Left lobe of liver (tissue), 2 donors: ENCODE measurements around the gene ATP4A. TPM values are rescaled to one million over a fixed set of nuclear protein-coding genes. Genes with fewer than 3 reads are reported as not detected.

Experiments
- ATAC-seq: fragments of 200-7000 bp; cut with Tn5 transposase; one replicate; pipeline ENCODE4 v1.9.1; 2020; ENCODE audit warnings: mild to moderate bottlenecking, moderate library complexity
- DNase-seq: peaks from one replicate; pipeline ENCODE4 v3.0.0-alpha.2; 2020; ENCODE audit warnings: low spot score
- total RNA-seq: library from RNA; stranded (reverse); gene quantifications from one replicate; pipeline ENCODE4 v1.2.1, GENCODE V29; 2021
- donor health status: DM: no; HTN: no; CAD: no; lungs with moderate emphysema.
- donor health status: DM: no; HTN: yes; CAD: no.

ATP4A gene
- total RNA-seq, 1 donor from 2014 or later: not detected

- no peak for DNase-seq
- no peak for ATAC-seq
These were observed 33.9 kb downstream of the ATP4A start for GRCh38 chr19:35529241-35530218.

- no peak for ATAC-seq
- DNase-seq: no peak
These were observed 35.0 kb downstream of the ATP4A start, which contains the start of gene SBSN for GRCh38 chr19:35528218-35529038. SBSN (minus strand) TSS chr19:35528311; CDS start chr19:35528281, 30 bp downstream.

- no peak for ATAC-seq
- DNase-seq: no peak
These were observed 37.6 kb downstream of the ATP4A start for GRCh38 chr19:35525873-35526272.

- ATAC-seq: no peak
- no peak for DNase-seq
These were observed 39.1 kb downstream of the ATP4A start for GRCh38 chr19:35524181-35524837.

GRCh38 chr19:35522745-35523327, 40.6 kb downstream of the ATP4A start:
- DNase-seq (no peak), ATAC-seq (no peak)

- DNase-seq (no peak), ATAC-seq (no peak)
These were observed 42.2 kb downstream of the ATP4A start for GRCh38 chr19:35521124-35521743.

- ATAC-seq (no peak), DNase-seq (no peak)
These were observed 44.2 kb downstream of the ATP4A start for GRCh38 chr19:35519291-35519690.

GRCh38 chr19:35518313-35518712, 45.1 kb downstream of the ATP4A start:
- ATAC-seq (no peak), DNase-seq (no peak)

GRCh38 chr19:35517342-35517741, 46.1 kb downstream of the ATP4A start:
- no peak for ATAC-seq
- no peak for DNase-seq

- DNase-seq: no peak
- no peak for ATAC-seq
These were observed 47.1 kb downstream of the ATP4A start for GRCh38 chr19:35516310-35516709.

GRCh38 chr19:35514282-35514809, 49.1 kb downstream of the ATP4A start:
- DNase-seq (no peak), ATAC-seq (no peak)

- ATAC-seq: no peak
These were observed 49.7 kb downstream of the ATP4A start, which contains the start of gene DMKN for GRCh38 chr19:35513628-35514281. DMKN (minus strand) TSS chr19:35513649; CDS start chr19:35513475, 174 bp downstream.

GRCh38 chr19:35512831-35513627, 50.4 kb downstream of the ATP4A start:
- no peak for ATAC-seq

More at GRCh38 chr19:35513628-35514281, 49.7 kb downstream of the ATP4A start, which contains the start of gene DMKN:
- no peak for DNase-seq

GRCh38 chr19:35511337-35511736, 52.1 kb downstream of the ATP4A start:
- no peak for DNase-seq

More at GRCh38 chr19:35512831-35513627, 50.4 kb downstream of the ATP4A start:
- DNase-seq: no peak

GRCh38 chr19:35510626-35510964, 52.9 kb downstream of the ATP4A start:
- ATAC-seq (no peak), DNase-seq (no peak)

More at GRCh38 chr19:35511337-35511736, 52.1 kb downstream of the ATP4A start:
- ATAC-seq: no peak

GRCh38 chr19:35509861-35510625, 53.4 kb downstream of the ATP4A start:
- ATAC-seq (peak; percentile 94), DNase-seq (peak; percentile 71)

GRCh38 chr19:35509018-35509652, 54.3 kb downstream of the ATP4A start:
- ATAC-seq (peak; percentile 28), DNase-seq (no peak)
